MM.1S (cell line): ENCODE data around the gene PTPRD.

ENCODE experiments used
- EZH2 ChIP-seq: fragments of 300-600 bp; sonication (generic); optimal IDR thresholded peaks from 2 replicates; pipeline ENCODE3; 2017; ENCODE audit warnings: low read depth, mild to moderate bottlenecking, antibody characterized with exemption, low read length, mixed read lengths
- TF ChIP-seq, protein P1 (sequence below): fragments of 300-600 bp; sonication (generic); IDR thresholded peaks from 2 replicates; pipeline ENCODE4 v1.5.1; 2016; ENCODE audit warnings: antibody characterized with exemption, low read length, mixed read lengths

DNA sequence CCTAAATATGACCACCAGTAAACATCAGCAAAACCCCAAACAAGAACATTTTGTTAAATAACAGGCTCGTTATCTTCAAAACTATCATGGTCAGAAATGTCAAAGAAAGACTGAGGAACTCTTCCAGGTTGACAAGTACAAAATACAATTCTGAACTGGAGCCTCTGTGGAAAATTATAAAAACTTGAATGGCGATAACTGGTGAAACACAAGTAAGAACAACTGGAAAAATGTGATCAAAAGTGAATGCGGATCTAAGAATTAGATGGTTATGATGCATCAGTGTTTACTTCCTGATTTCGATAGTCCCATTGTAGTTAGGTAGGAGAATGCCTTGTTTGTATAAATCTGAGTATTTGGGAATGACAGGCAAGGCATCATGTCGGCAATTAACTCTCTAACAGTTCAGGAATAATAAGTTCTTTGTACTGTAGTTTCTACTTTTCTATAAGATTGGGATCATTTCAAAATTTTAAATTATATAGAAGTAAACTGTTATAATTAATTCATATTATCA lies 2073.1 kb downstream of the PTPRD start:
- TF ChIP-seq, protein P1, sequence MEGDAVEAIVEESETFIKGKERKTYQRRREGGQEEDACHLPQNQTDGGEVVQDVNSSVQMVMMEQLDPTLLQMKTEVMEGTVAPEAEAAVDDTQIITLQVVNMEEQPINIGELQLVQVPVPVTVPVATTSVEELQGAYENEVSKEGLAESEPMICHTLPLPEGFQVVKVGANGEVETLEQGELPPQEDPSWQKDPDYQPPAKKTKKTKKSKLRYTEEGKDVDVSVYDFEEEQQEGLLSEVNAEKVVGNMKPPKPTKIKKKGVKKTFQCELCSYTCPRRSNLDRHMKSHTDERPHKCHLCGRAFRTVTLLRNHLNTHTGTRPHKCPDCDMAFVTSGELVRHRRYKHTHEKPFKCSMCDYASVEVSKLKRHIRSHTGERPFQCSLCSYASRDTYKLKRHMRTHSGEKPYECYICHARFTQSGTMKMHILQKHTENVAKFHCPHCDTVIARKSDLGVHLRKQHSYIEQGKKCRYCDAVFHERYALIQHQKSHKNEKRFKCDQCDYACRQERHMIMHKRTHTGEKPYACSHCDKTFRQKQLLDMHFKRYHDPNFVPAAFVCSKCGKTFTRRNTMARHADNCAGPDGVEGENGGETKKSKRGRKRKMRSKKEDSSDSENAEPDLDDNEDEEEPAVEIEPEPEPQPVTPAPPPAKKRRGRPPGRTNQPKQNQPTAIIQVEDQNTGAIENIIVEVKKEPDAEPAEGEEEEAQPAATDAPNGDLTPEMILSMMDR: no peak
- TF ChIP-seq EZH2: no peak
